Stimulated activated CD4-positive, alpha-beta T cell treated with anti-CD3 and anti-CD28 coated beads, TNF-alpha, amount 100 ng/mL, for 48 hours (primary cell): ENCODE data around the gene KIAA0513.

ENCODE experiments used
- DNase-seq, 3 donors: peaks; one replicate each; pipeline ENCODE4 v3.0.0-alpha.2; 2020; ENCODE audit warnings: low read depth in 3 of 3

Gene KIAA0513

DNA sequence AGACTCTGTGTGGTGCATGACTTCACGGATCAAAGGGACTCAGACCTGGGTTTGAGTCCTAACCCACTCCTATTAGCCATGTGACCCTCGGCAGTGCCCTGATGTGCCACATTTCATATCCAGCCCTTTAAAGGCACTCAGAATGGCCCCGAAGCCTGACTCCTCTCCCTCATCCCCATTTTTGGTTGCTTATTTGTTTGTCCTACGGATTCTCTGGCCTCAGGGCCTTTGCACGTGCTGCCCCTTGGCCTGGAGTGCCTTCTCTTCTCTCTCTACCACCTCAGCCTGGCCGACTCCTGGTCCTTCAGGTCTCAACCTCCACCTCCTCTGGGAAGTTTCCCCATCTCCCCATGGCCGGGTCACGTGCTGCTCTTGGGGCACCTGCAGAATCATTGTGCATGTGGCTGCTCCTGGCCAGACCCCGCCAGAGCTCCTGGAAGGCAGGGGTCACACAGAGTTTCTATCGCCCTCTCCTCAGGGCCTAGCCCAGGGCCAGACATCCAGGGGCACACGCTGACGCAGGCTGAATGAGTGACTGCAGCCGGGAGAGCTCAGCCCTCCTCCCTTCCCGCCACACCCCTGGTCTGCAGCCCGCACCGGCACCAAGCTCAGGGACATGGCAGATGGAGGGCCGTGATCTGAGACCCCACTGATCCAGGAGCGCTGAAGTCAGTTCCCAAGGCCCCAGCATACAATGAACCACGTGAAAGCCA is 106.6 kb downstream of the KIAA0513 start:
- DNase-seq = no peak

DNA sequence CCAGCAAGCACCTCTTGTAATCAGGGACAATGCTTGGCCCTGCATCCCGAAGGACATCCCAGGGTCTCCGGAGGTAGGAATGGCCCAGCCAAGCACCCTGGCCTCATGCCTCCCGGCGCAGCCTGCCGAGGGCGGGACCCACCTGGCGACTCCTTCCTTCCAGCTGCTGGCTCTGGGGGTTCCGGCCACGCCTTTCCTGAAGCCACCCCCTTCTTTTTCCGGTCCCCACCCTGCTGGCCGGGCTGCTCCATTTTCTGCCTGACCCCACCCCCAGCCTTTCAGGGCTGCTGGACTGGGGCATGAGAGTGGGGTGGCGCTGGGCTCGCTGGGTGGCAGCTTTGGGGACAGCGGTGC is 107.2 kb downstream of the KIAA0513 start:
- DNase-seq = no peak

- no peak for DNase-seq
Measured at GRCh38 chr16:85136213-85136701, 108.7 kb downstream of the KIAA0513 start.

DNA sequence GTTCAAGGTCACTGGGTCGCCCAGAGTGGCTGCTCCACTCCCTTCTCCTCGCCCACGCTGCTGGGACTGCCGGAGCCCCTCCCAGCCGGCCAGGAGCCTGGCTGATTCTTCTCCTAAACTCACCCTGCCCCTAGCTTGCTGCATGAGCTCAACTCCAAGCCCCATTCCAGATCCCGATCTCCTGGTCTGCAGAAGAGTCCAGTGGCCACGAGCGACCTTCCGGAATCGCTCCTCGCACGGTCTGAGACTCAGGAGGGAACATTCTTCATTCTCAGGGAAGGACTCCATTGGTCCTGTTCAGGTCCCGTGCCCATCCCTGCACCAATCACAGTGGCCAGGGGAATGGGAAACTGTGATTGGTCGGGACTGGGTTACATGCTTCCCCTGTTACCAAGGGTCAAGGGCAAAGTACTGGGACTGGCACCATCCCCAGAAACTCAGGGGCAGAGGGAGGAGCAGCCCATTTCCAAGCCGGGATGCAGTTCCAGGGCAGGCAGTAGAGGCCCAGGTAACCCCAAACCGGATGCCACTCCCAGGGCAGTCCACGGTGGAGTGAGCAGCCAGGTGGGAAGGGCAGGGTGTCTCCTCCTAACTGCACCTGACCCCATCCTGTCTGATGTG is 109.2 kb downstream of the KIAA0513 start:
- DNase-seq = no peak

DNA sequence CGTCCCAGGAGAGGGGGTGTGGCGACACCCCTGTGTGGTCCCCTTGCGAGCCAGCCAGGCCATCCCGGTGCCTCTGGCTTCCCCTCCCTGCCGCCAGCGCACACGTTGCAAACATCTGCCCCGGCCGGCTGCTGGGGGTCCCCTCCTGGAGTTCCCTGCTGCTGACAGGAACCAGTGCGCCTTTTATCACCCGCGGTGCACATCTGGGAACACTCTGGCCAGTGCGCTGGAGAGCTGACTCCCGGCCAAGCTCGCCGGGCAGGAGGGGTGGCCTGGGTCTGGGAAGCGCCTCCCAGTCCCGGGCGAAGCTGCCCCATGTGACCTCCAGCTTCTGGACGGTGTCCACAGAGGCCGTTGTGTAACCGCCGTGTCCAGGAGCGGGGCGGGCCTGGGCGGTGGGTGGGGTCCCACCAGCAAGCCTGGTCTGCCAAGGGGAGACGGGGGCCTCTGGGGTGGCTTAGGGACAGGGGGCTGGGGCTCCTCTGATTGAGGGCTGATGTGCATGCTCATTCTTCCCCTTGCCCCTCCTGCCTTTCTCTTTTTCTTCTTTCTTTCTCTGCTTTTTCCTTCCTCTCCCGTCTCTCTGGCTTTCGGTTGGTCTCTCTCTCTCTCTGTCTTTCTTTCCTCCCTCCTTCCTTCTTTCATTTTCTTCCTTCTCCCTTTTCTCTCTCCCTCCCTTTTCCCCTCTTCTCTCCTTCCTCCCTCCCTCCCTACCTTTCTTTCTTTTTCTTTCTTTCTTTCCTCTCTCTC is 109.9 kb downstream of the KIAA0513 start:
- DNase-seq = no peak

DNA sequence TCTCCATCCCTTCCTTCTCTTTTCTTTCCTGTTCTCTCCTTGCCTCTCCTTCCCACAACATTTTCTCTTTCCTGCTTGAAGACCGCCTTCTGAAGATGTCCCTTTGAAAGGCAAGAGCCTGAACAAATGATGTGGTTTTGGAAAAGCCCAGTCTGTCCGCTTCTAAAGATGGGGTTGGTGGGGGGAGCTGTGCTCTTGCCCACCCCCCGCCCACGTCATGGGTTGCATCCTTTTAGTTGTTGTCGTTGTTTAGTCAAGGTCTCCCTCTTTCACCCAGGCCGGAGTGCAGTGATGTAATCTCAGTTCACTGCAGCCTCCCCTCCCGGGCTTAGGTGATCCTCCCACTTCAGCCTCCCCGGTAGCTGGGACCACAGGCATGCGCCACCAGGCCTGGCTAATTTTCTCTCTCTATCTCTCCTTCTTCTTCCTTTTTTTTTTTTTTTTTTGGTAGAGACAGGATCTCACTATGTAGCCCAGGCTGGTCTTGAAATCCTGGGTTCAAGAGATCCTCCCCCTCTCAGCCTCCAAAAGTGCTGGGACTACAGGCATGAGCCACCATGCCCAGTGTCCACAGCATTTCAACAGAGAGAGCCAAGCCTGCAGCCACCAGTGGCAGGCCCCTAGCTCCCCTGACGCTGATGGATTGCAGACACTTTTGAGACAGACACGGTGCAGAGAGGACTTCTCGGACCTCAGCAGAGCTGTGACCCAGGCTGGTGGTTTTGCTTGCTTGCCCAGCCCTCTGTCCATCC is 110.7 kb downstream of the KIAA0513 start:
- DNase-seq = no peak

- DNase-seq = no peak
Measured at GRCh38 chr16:85138825-85139627, 111.4 kb downstream of the KIAA0513 start.

DNA sequence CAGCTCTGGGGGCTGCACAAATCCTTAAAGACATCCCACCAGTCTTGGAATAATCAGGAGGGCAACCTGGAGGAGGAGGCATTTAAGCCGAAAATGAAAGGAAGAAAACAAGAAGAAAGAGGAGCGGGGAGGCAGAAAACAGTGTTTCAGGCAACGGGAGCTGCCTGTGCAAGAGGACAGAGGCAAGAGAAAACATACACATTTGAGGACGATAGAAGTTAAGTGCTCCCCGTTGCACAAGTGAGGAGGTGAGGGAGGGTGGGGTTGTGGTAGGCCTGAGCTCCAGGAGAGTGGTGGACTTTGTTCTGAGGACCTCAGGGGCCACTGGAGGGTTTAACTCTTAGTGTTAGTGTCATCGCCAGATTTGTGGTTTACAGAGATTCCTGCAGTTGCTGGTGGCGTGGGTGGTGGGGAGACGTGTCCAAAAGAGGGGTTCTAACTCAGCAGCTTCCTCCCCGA is 112.3 kb downstream of the KIAA0513 start:
- DNase-seq = no peak

- DNase-seq = no peak
Measured at GRCh38 chr16:85140455-85141012, 112.9 kb downstream of the KIAA0513 start.

DNA sequence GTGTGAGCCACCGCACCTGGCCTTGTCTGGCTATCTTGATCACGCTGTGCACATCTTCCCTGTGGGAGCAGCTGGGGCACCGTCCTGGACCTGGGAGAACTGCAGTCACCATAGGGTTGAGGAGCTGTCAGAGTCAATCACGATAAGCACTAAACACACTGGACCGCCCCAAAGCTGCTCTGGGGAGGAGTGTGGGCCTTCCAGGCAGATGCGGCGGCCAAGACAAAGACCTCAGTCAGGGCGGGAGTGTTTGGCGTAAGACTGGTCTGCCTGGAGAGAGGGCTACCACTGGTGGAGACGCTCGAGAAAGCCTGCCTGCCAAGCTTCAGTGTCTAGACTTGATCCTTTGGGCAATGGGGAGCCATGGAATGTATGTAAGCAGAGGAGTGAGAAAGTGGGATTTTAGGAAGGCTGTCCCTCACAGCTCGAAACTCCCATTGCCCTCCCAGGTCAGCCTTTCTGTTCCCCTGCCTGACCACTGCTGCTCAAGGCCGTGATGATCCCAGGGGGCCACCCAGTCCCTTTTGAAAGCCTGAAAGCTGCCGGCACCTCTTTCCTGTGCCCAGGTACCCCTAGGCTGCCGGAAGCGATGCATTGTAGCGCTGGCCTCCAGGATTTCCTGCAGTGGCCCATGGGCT is 114.0 kb downstream of the KIAA0513 start:
- DNase-seq = no peak

DNA sequence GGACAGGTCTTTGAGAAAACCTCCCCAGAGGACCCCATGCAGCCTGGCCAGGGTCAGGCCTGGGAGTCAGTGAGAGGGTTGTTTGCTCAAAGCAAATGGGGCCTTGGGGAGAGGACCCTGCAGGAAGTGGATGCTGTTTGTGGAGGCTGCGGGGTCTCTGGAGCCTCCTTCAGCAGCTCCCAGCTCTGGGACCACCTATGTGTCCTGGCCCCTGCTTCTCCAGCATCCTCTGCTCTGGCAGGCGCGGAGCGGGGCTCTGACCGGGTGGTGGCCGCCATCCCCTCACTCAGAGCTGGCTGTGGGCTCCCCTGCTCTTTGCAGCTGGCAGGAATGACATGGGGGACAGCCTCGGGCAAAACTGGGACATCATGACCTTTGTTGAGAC is 114.5 kb downstream of the KIAA0513 start:
- DNase-seq = no peak

DNA sequence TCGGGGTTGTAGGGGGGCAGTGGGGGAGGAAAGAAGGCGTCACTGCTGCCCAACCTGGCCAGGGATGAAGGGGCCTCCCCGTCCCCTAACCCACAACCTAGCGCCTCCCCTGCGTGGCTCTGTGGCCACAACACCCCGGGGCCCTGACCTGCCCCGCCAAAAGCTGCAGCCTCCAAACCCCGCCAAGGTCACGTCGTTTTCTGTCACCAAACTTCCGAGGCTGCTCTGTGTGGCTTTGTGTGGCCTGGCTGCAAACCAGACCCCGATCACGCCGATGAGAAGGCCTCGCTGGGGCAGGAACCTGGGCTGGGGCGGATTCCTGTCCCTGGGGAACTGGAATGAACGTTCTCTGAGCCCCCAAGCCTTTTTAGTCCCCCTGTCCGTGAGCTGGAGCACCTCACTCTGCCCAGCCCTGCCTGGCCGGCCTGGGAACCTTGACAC is 115.2 kb downstream of the KIAA0513 start:
- DNase-seq = no peak
